AG04450 (cell line): ENCODE data around the gene PCAT6. TPM values are rescaled to one million over a fixed set of nuclear protein-coding genes. Genes with fewer than 3 reads are reported as not detected.

ENCODE experiments used
- CTCF ChIA-PET: fragments of 300-600, 350-600 bp; formaldehyde crosslinking; extraction: SDS; loops from one replicate; lab custom pipeline; 2022; ENCODE audit warnings: antibody characterized with exemption, inconsistent platforms; lab: Charles Lee
- POLR2A ChIA-PET: fragments of 350-600 bp; formaldehyde crosslinking; extraction: SDS; loops from one replicate; lab custom pipeline; 2021; ENCODE audit warnings: antibody characterized with exemption, inconsistent platforms; lab: Yijun Ruan, JAX
- DNase-seq: peaks from one replicate; pipeline ENCODE4 v3.0.0-alpha.2; 2011; ENCODE audit warnings: low read depth, low spot score
- H3K27ac ChIP-seq: one replicate; pipeline ENCODE4 v1.5.1; 2012; ENCODE audit warnings: low read depth, low read length, control low read depth
- H3K27me3 ChIP-seq: one replicate; pipeline ENCODE4 v1.6.0; 2012; ENCODE audit warnings: low read length; ENCODE audit not compliant: control insufficient read depth, insufficient read depth
- H3K4me3 ChIP-seq: 2 replicates; pipeline ENCODE4 v1.5.1; 2011; ENCODE audit warnings: mild to moderate bottlenecking, low read depth, low read length, control low read depth
- H3K9me3 ChIP-seq: 2 replicates; pipeline ENCODE4 v1.5.1; 2012; ENCODE audit warnings: low read length; ENCODE audit not compliant: control insufficient read depth, insufficient read depth
- CTCF ChIP-seq: IDR thresholded peaks from 2 replicates; pipeline ENCODE4 v1.5.1; 2011; ENCODE audit warnings: low read depth, low read length, control low read depth, inconsistent platforms
- polyA plus RNA-seq: library from polyadenylated mRNA; depleted of rRNA; stranded (reverse); fragments of >200 nt; gene quantifications from 2 replicates; pipeline ENCODE4 v1.2.3, GENCODE V29; 2011

Gene PCAT6
- polyA plus RNA-seq, 1 experiment: 3.0 TPM

DNA sequence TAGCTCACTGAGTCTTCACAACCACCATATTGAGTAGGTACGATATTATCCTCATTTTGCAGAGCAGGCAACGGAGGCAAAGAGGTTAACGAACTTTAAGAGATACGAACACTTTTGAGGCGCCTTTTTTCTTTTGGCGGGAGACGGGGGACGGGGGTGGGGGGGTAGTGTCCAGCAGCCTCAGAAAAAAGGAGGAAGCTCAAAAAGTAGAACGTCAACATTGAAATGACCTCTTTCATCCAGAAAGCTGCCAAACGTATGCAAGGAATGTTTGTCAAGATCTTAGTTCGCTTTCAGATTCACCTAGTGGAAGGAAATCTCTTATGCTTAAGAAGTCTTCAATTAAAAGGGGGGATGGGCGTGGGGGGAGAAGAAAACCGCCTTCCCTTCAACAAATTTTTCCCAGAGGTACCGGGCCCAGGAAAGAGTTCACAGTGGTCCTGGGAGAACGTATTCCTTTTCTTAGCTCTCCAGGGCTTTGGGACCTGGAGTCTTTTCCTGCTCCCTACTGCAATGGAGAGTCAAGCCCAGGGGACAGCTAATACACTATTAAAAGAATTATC lies 1.1 kb upstream of the PCAT6 start:
- H3K27ac ChIP-seq: no peak overlapping the region
- CTCF ChIA-PET: no interaction called here
- no peak for TF ChIP-seq CTCF
- POLR2A ChIA-PET: interaction anchor here (0.5 to 1.9 kb wide), 3 partner anchors 51 to 118 kb away, joined by 5 to 10 read pairs (median 7); partner anchors contain the start of gene KLHL12
- H3K4me3 ChIP-seq: no peak overlapping the region
- no peak for DNase-seq
- peaks cover 3% of the 10 kb centered on the region for H3K27me3 ChIP-seq
- no peaks in the 10 kb centered on the region; the same call in 1 of the 2 replicates for H3K9me3 ChIP-seq

GRCh38 chr1:202810193-202810614 lies 550 bp upstream of the PCAT6 start:
- TF ChIP-seq CTCF: no peak
- CTCF ChIA-PET: no interaction called here
- peak overlapping the region; percentile 69 for H3K4me3 ChIP-seq
- POLR2A ChIA-PET: interaction anchor here (0.5 to 1.9 kb wide), 7 partner anchors 13 to 117 kb away, joined by 3 to 10 read pairs (median 3); partner anchors contain the start of gene KLHL12
- no peak for DNase-seq
- H3K27me3 ChIP-seq: peaks cover 3% of the 10 kb centered on the region
- H3K9me3 ChIP-seq: no peaks in the 10 kb centered on the region; the same call in 1 of the 2 replicates
- H3K27ac ChIP-seq: peak overlapping the region; percentile 70

- no peak for TF ChIP-seq CTCF
- no peak for DNase-seq
- Histone ChIP-seq H3K9me3 (no peaks in the 10 kb centered on the region; the same call in 1 of the 2 replicates), H3K27me3 (peaks cover 6% of the 10 kb centered on the region), H3K27ac (peak overlapping the region; percentile 81), H3K4me3 (peak overlapping the region; percentile 92)
- ChIA-PET POLR2A (interaction anchor here (0.8 to 1.9 kb wide), 6 partner anchors 14 to 116 kb away, joined by 3 to 10 read pairs (median 3); partner anchors contain the start of genes KLHL12 and RABIF), CTCF (no interaction called here)
These were observed 782 bp downstream of the PCAT6 start for GRCh38 chr1:202811296-202812175.

DNA sequence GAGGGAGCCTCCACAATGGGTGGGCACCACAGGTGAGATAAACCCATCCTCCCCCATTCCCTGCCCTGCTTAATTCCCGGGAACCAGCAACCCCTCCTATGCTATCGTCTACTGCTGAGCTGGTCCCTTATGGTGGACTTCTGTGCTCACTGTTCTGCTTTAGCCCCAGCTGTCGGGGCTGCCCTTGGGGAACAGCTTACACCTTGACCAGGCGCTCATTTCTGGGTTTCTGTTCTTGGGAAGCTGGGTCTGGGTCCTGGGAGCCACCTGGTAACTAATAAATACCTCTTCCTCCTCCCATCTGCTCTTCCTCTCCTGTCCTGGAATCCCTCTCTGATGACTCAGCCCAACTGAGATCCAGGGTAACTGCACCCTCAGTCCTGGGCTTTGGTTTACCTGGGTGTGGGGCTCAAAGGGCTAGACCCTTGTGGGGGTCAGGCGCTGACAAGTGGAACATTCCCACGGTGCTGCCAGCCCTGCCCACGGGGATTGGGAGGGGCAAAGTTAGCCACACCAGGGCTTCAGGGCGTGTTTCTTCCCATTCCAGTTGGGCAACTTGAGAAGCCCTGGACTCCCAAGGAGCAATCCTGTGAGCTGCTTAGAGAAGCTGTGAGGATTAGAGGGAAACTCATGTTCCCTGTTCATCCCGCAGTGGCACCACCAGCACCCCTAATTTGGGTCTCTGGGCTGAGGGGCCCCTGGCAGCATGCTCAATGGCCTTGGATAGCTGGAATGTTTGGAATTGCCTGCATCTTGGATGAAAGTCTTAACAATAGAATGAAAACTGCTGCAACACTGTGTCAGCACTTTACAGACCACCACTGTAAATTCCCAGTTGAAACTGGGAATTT lies 1.6 kb downstream of the PCAT6 start:
- Histone ChIP-seq H3K27me3 (peaks cover 6% of the 10 kb centered on the region), H3K27ac (no peak overlapping the region), H3K9me3 (no peaks in the 10 kb centered on the region; the same call in 1 of the 2 replicates), H3K4me3 (peak overlapping the region; percentile 92)
- CTCF ChIA-PET: no interaction called here
- DNase-seq: no peak
- POLR2A ChIA-PET: interaction anchor here (0.5 to 1.2 kb wide), 2 partner anchors 76 to 282 kb away, joined by 3 read pairs; partner anchors contain the start of gene RABIF
- no peak for TF ChIP-seq CTCF
